HEK293 (cell line): ENCODE measurements around the gene KPTN.

Source experiments
- KLF1 ChIP-seq: fragments of 450-650 bp; formaldehyde crosslinking; IDR thresholded peaks from 2 replicates; pipeline ENCODE4 v1.5.1; 2016; ENCODE audit warnings: missing biosample characterization, missing genetic modification characterization
- KLF9 ChIP-seq: fragments of 450-650 bp; formaldehyde crosslinking; IDR thresholded peaks from 2 replicates; pipeline ENCODE4 v1.5.1; 2016; ENCODE audit warnings: missing biosample characterization, missing genetic modification characterization, low read depth
- REST ChIP-seq: fragments of 450-650 bp; formaldehyde crosslinking; IDR thresholded peaks from 2 replicates; pipeline ENCODE4 v1.5.1; 2016; ENCODE audit warnings: missing biosample characterization, missing genetic modification characterization
- TRIM28 ChIP-seq: IDR thresholded peaks from 2 replicates; pipeline ENCODE4 v1.6.1; 2011; ENCODE audit warnings: low read length, control low read depth, borderline replicate concordance
- WT1 ChIP-seq: fragments of 450-650 bp; formaldehyde crosslinking; IDR thresholded peaks from 2 replicates; pipeline ENCODE4 v1.5.1; 2016; ENCODE audit warnings: missing biosample characterization, missing genetic modification characterization
- YY1 ChIP-seq: fragments of 450-650 bp; formaldehyde crosslinking; IDR thresholded peaks from 2 replicates; pipeline ENCODE4 v1.5.1; 2018; ENCODE audit warnings: missing biosample characterization, missing genetic modification characterization
- ZBTB1 ChIP-seq: fragments of 450-650 bp; formaldehyde crosslinking; IDR thresholded peaks from 2 replicates; pipeline ENCODE4 v1.5.1; 2016; ENCODE audit warnings: missing biosample characterization, missing genetic modification characterization
- ZBTB26 ChIP-seq: fragments of 450-650 bp; formaldehyde crosslinking; optimal IDR thresholded peaks from 2 replicates; pipeline ENCODE3; 2016; ENCODE audit warnings: missing biosample characterization, mild to moderate bottlenecking, missing genetic modification characterization
- ZBTB49 ChIP-seq: fragments of 450-650 bp; formaldehyde crosslinking; IDR thresholded peaks from 2 replicates; pipeline ENCODE4 v1.5.1; 2016; ENCODE audit warnings: missing biosample characterization, missing genetic modification characterization, low read depth
- ZBTB7A ChIP-seq: fragments of 450-650 bp; formaldehyde crosslinking; IDR thresholded peaks from 2 replicates; pipeline ENCODE4 v1.5.1; 2016; ENCODE audit warnings: low read depth, missing biosample characterization, missing genetic modification characterization
- ZFP37 ChIP-seq: fragments of 450-650 bp; formaldehyde crosslinking; IDR thresholded peaks from 2 replicates; pipeline ENCODE4 v1.5.1; 2016; ENCODE audit warnings: missing biosample characterization, missing genetic modification characterization
- ZIC2 ChIP-seq: fragments of 450-650 bp; formaldehyde crosslinking; IDR thresholded peaks from 2 replicates; pipeline ENCODE4 v1.5.1; 2016; ENCODE audit warnings: missing biosample characterization, missing genetic modification characterization
- ZNF10 ChIP-seq: fragments of 450-650 bp; formaldehyde crosslinking; IDR thresholded peaks from 2 replicates; pipeline ENCODE4 v1.5.1; 2017; ENCODE audit warnings: missing biosample characterization, missing genetic modification characterization
- ZNF138 ChIP-seq: fragments of 450-650 bp; formaldehyde crosslinking; IDR thresholded peaks from 2 replicates; pipeline ENCODE4 v1.5.1; 2016; ENCODE audit warnings: missing biosample characterization, missing genetic modification characterization, borderline replicate concordance
- ZNF211 ChIP-seq: fragments of 450-650 bp; formaldehyde crosslinking; IDR thresholded peaks from 2 replicates; pipeline ENCODE4 v1.5.1; 2016; ENCODE audit warnings: low read depth, missing biosample characterization, missing genetic modification characterization
- ZNF26 ChIP-seq: fragments of 450-650 bp; formaldehyde crosslinking; IDR thresholded peaks from 2 replicates; pipeline ENCODE4 v1.5.1; 2016; ENCODE audit warnings: missing biosample characterization, missing genetic modification characterization
- ZNF311 ChIP-seq: fragments of 450-650 bp; formaldehyde crosslinking; IDR thresholded peaks from 2 replicates; pipeline ENCODE4 v1.5.1; 2017; ENCODE audit warnings: missing biosample characterization, missing genetic modification characterization, borderline replicate concordance
- ZNF37A ChIP-seq: fragments of 450-650 bp; IDR thresholded peaks from 2 replicates; pipeline ENCODE4 v1.5.1; 2018; ENCODE audit warnings: missing biosample characterization, missing genetic modification characterization
- ZNF391 ChIP-seq: fragments of 450-650 bp; formaldehyde crosslinking; IDR thresholded peaks from 2 replicates; pipeline ENCODE4 v1.5.1; 2016; ENCODE audit warnings: low read depth, missing biosample characterization, missing genetic modification characterization, borderline replicate concordance
- ZNF404 ChIP-seq: fragments of 450-650 bp; formaldehyde crosslinking; IDR thresholded peaks from 2 replicates; pipeline ENCODE4 v1.5.1; 2017; ENCODE audit warnings: missing biosample characterization, missing genetic modification characterization
- ZNF629 ChIP-seq: fragments of 450-650 bp; formaldehyde crosslinking; IDR thresholded peaks from 2 replicates; pipeline ENCODE4 v1.5.1; 2017; ENCODE audit warnings: missing biosample characterization, missing genetic modification characterization
- ZNF639 ChIP-seq: fragments of 450-650 bp; formaldehyde crosslinking; IDR thresholded peaks from 2 replicates; pipeline ENCODE4 v1.5.1; 2016; ENCODE audit warnings: missing biosample characterization, missing genetic modification characterization
- ZNF654 ChIP-seq: fragments of 450-650 bp; formaldehyde crosslinking; IDR thresholded peaks from 2 replicates; pipeline ENCODE4 v1.5.1; 2016; ENCODE audit warnings: low read depth, missing biosample characterization, missing genetic modification characterization
- ZNF660 ChIP-seq: fragments of 450-650 bp; IDR thresholded peaks from 2 replicates; pipeline ENCODE4 v1.5.1; 2018; ENCODE audit warnings: missing biosample characterization, mild to moderate bottlenecking, missing genetic modification characterization
- ZNF670 ChIP-seq: fragments of 450-650 bp; formaldehyde crosslinking; IDR thresholded peaks from 2 replicates; pipeline ENCODE4 v1.5.1; 2016; ENCODE audit warnings: missing biosample characterization, missing genetic modification characterization, low read depth
- ZNF747 ChIP-seq: fragments of 450-650 bp; formaldehyde crosslinking; IDR thresholded peaks from 2 replicates; pipeline ENCODE4 v1.5.1; 2016; ENCODE audit warnings: missing biosample characterization, missing genetic modification characterization
- ZNF776 ChIP-seq: fragments of 450-650 bp; formaldehyde crosslinking; IDR thresholded peaks from 2 replicates; pipeline ENCODE4 v1.5.0; 2017; ENCODE audit warnings: missing biosample characterization, missing genetic modification characterization, borderline replicate concordance
- ZNF777 ChIP-seq: fragments of 450-650 bp; formaldehyde crosslinking; IDR thresholded peaks from 2 replicates; pipeline ENCODE4 v1.5.1; 2017; ENCODE audit warnings: missing biosample characterization, missing genetic modification characterization, borderline replicate concordance
- ZNF830 ChIP-seq: fragments of 450-650 bp; IDR thresholded peaks from 2 replicates; pipeline ENCODE4 v1.5.0; 2018; ENCODE audit warnings: missing biosample characterization, missing genetic modification characterization, low read depth, mild to moderate bottlenecking, moderate library complexity
- ZSCAN23 ChIP-seq: fragments of 450-650 bp; formaldehyde crosslinking; IDR thresholded peaks from 2 replicates; pipeline ENCODE4 v1.5.1; 2016; ENCODE audit warnings: missing biosample characterization, missing genetic modification characterization

KPTN gene

GRCh38 chr19:47483800-47484690, at the start of gene KPTN (continued):
- peak; percentile 91 for TF ChIP-seq ZBTB26
- no peak; the same call in none of the 2 replicates for TF ChIP-seq ZNF391 (tag by site-specific recombination)
- TF ChIP-seq ZNF777 (tag by site-specific recombination) = peak; percentile 58; the same call in 1 of the 2 replicates
- peak; percentile 64 for TF ChIP-seq ZNF654 (tag by site-specific recombination)
- peak; percentile 93 for TF ChIP-seq ZFP37 (tag by site-specific recombination)
- peak; percentile 89 for TF ChIP-seq KLF9 (tag by site-specific recombination)
- peak; percentile 82 for TF ChIP-seq KLF1 (tag by site-specific recombination)
- TF ChIP-seq ZNF639 (tag by site-specific recombination) = peak; percentile 74
- peak; percentile 65; the same call in 1 of the 2 replicates for TF ChIP-seq ZBTB7A (tag by site-specific recombination)
- TF ChIP-seq ZNF37A (tag by site-specific recombination) = no peak
- no peak for TF ChIP-seq ZNF776
- TF ChIP-seq ZSCAN23 (tag by site-specific recombination) = no peak
- no peak for TF ChIP-seq ZBTB1
- no peak for TF ChIP-seq ZNF211 (tag by site-specific recombination)
- no peak for TF ChIP-seq ZNF830 (tag by site-specific recombination)
- TF ChIP-seq ZBTB49 (tag by site-specific recombination) = no peak
- no peak for TF ChIP-seq ZNF670 (tag by site-specific recombination)
- peak; percentile 49; the same call in 1 of the 2 replicates for TF ChIP-seq REST
- TF ChIP-seq ZNF10 (tag by site-specific recombination) = peak; percentile 22; the same call in 1 of the 2 replicates
- no peak for TF ChIP-seq ZNF26 (tag by site-specific recombination)
- no peak for TF ChIP-seq TRIM28
- no peak for TF ChIP-seq ZNF747 (tag by site-specific recombination)
- TF ChIP-seq ZNF138 (tag by site-specific recombination) = no peak
- TF ChIP-seq ZNF629 (tag by site-specific recombination) = peak; percentile 73
- no peak for TF ChIP-seq ZNF404 (tag by site-specific recombination)
- no peak for TF ChIP-seq ZNF311 (tag by site-specific recombination)
- peak; percentile 98 for TF ChIP-seq YY1 (tag by site-specific recombination)
- TF ChIP-seq ZIC2 (tag by site-specific recombination) = no peak
- peak; percentile 48 for TF ChIP-seq ZNF660 (tag by site-specific recombination)
- TF ChIP-seq WT1 (tag by site-specific recombination) = peak; percentile 45; the same call in 1 of the 2 replicates
